GM11168 (cell line): ENCODE data around the gene UBLCP1.

Experiments used
- in situ Hi-C: fragments of 300-500 bp; cut with MboI; formaldehyde crosslinking; loops from one replicate; pipeline ENCODE4 v1.12.0; 2022; ENCODE audit warnings: low sequenced_read_pairs; ENCODE audit not compliant: unreplicated experiment

The UBLCP1 gene

GRCh38 chr5:159309689-159310433 is 46.8 kb downstream of the UBLCP1 start:
- in situ Hi-C loops = no loop called here

GRCh38 chr5:159310511-159310910 is 47.4 kb downstream of the UBLCP1 start:
- in situ Hi-C loops = no loop called here

DNA sequence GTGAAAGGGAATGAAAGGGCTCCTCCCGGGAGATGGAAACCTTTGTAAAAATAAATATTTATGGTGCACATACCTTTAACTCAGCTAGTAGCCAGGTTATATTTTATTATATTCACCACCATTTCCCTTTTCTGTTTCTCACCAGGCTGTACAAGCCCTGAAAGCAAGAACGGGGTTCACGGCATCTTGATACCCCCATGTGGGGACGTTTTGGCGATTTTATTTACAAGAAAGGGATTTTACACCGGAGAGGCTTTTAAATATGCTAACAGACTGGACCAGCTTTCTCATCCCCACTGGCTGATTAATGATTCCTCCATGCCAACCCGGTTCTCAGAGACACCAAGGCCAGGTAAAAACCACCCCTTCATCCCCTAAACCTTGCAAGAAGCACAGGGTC is 48.0 kb downstream of the UBLCP1 start:
- in situ Hi-C loops = no loop called here

DNA sequence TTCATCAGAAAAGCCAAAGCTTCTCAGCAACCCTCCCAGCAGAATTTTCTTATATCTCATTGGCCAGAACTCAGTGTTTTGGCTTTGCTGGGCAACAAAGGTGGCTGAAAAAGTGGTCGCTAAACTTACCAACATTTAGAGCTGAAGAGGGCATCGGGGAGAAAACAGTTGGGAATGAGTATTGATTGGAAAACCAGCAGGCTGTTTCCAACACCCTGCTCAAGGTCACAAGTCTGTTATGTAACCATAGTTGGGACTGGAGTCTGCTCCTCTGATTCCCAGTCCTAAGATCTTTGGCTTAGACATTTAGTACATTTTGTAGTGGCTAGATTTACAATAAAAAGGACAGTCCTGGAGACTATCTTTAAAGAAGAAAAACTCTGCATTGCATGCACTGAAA is 50.1 kb downstream of the UBLCP1 start:
- in situ Hi-C loops = no loop called here

DNA sequence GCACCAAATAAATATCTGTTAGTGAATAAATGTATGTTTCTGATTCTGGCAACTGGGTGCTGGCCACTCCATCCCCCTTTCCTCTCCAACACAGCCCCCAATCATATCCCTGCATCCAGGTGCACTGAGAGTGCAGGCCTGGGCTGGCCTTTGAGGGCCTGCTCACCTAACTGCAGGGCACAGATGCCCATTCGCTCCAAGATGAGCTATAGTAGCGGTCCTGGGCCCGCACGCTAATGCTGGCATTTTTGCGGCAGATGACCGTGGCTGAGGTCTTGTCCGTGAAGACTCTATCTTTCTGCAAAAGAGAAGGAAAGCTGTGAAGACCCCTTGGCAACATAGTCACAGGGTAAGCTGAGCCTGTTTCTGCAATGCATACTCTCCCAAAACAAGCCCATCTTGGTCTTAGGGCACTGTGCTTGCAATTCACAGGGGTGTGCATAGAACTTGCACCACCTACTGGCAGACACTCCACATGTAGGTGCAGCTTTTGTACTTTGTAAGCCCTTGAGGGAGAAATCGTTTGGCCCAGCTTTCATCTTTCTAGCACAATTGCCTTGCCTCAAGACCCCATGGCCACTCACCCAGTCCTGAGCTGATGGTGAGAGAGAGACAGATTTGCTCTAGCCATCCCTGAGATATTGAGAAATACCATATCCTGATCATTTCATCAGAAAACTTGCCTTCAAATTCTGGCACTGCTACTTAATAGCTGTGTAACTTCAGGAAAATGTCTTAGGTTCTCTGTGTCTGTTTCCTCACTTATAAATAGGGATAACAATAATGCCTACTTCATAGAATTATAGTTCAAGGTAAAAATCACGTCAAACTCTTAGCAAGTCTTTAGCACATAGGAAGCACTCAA is 53.7 kb downstream of the UBLCP1 start:
- in situ Hi-C loops = loop anchor here (5.0 kb wide), 1 partner anchor 159 kb away; no protein-coding TSS in a partner anchor

DNA sequence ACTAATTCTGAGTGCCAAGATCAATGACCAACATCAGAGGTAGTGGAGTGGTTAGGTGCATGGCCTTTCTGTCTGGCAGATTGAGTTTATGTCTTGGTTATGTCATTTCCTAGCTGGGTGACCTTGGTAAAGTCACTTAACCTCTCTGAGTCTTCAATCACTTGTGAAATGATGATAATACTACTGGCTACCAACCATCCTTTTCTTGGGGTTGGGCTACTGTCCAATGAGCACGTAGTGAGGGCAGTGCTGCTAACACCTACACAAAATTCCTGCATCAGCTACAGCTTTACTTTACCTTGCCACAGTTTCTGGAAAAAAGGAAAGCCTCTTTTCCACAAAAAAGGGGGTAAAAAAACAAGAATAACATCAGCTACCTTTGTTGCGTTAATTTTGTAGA is 54.8 kb downstream of the UBLCP1 start:
- in situ Hi-C loops = loop anchor here (5.0 kb wide), 1 partner anchor 161 kb away; no protein-coding TSS in a partner anchor

- in situ Hi-C loops = loop anchor here (5.0 kb wide), 1 partner anchor 161 kb away; no protein-coding TSS in a partner anchor
These were observed 55.4 kb downstream of the UBLCP1 start for GRCh38 chr5:159318448-159318847.

DNA sequence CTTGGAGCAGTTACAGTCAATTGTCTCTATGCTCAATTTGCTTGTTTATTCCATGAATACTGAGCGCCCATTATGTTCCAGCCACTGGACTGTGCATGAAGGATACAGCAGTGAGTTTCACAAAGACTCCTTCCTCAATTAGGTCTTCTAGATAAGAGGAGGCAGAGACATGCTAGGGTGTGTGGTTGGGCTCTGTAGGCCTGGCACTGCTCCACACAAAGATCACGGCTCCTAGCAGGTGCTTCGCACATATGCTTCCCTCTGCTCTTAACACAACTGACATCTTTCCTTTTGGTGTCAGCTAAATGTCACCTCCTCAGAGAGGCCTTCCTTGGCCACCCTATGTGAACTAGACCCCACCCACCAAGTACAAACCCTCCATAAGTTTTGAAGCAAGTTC is 56.3 kb downstream of the UBLCP1 start:
- in situ Hi-C loops = loop anchor here (5.0 kb wide), 1 partner anchor 162 kb away; no protein-coding TSS in a partner anchor

DNA sequence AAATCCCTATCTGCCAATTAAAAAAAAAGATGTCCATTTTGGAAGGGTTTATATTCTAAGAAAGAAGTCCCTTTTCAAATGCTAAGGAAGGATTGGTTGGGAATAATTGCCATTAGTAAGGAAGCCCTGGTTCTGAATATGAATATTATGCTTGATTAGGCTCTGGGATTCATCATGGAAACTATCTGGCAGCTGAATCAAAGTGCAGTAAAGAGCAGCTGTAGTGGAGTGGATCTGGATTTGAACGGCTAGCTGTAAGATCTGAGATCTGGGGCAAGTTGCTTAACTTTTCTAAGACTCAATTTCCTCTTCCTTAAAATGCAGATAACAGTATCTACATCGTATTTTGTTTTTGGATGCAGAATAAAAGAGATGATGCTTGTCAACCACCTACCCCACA is 56.7 kb downstream of the UBLCP1 start:
- in situ Hi-C loops = loop anchor here (5.0 kb wide), 1 partner anchor 163 kb away; no protein-coding TSS in a partner anchor

GRCh38 chr5:159322180-159322579 is 59.1 kb downstream of the UBLCP1 start:
- in situ Hi-C loops = no loop called here

GRCh38 chr5:159324102-159324755 is 61.1 kb downstream of the UBLCP1 start:
- in situ Hi-C loops = no loop called here

- in situ Hi-C loops = no loop called here
These were observed 61.9 kb downstream of the UBLCP1 start for GRCh38 chr5:159324986-159325385.

DNA sequence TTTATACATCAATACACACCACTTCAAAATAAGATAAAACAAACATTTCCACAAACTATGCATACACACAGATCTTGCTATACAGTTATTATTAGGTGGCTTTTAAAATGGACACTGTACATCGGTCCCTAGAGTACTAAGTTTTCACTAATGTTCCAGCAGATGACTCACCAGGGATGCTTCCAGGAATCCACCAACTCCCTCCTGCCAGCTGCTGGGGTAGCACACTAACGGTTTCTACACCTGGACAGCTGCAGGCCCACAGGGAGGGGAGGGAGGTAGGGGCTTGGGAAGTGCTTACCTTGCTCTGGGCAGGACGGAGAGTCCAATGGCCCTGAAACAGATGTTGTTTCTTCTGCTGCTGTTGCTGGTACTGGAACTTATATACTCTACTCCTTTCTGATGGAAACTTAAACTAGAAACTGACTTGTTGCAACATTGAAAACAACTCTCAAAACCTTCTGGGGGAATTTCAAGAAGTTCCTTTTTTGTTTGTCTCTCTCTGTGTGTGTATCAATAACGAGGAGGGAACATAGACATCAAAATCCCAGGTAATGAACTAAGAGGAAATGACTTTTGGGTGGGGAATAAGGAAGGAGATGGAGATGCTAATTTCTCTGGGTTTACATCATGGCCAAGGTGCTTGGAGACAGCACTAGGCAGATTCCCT is 67.2 kb downstream of the UBLCP1 start, which contains the start of gene IL12B:
TSS of gene IL12B (minus strand) at position 357 of the 670 bp plus-strand sequence. CDS start 3,705 bp downstream, outside the sequence.
- in situ Hi-C loops = no loop called here

DNA sequence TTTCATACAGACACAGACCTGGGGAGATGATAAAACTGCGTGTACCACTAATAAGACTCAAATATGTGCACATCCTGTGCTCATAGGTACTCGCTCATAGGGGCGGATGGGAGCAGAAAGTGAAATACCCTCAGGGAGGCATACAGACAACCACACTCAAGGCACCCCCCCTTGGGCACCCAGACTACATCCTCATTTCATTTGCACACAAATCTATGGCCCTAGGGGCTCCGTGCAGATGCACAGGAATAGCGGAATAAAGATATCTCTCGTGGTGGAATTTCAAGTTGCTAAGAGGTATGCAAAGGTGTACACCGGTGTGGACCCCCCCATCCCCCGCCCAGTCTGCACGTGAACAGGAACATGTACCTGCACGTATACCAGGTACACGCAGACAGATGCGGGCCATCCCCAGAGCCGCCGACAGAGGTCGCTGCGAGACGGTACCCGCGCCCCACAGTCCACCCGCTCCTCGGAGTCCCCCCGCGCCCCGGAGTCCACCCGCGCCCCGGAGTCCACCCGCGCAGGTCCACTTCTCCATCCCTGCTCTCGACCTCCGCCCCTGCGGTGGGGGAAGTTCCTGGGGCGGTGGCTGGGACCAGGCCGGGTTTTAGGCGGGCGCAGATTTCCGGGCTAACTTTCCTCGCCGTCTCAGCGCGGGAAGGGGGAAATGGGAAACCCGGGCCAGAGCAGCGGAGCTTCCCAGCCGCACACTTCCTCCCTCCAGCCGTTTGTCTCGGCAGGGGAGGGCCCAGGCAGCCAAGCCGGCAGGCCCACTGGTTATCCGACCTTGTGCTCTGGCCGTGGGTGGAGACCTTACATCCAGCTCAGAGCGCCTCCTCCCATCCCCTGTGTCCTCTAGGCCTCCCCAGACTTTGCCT is 68.2 kb downstream of the UBLCP1 start:
- in situ Hi-C loops = no loop called here

GRCh38 chr5:159332800-159333544 is 69.9 kb downstream of the UBLCP1 start:
- in situ Hi-C loops = no loop called here

GRCh38 chr5:159333545-159333925 is 70.4 kb downstream of the UBLCP1 start:
- in situ Hi-C loops = no loop called here
